ENCODE data around the gene RPS21. TPM values are rescaled to one million over a fixed set of nuclear protein-coding genes. Genes with fewer than 3 reads are reported as not detected.

The RPS21 gene
- total and polyA plus RNA-seq, 2 of the 13 experiments (the other 11 are each of a cell fraction or from before 2014, with no cell fraction given) = 2,647 to 11,063 TPM

DNA sequence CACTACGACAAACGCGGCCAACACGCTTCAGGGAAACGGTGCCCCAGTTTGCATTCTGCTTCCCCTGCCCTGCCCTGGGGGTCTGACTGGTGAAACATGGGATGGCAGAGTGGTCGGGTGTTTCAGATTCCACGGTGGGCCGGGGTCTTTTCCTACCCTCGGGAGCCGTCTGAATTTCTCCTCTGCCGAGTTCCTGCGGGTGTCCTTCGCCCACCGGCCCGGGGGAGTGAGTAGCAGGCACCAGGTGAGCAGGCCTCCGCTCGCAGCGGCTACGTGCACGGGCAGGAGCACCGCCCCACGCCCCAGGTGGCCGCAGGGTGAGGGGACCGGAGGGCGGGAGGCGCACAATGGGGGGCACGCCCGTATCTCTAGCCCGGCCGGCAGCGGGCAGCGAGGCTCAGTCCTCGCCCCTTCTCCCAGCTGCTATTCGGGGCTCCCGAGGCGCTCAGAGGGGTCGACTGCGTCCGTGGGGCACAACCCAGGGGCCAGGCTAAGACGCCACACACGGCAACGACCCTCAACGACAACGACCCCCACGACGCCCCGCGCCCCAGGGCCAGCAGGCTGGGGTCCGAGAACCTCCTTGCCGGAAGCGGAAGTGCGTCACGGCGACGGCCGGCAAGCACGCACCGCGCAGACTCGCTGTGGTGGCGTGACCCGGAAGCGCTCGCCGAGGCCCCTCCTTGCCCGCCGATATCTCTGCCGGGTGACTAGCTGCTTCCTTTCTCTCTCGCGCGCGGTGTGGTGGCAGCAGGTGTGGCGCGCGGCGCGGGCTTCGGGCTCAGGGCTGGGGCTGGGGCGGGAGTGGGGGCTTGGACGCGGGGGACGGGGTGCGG is at the start of gene RPS21 (continued):
- TF ChIP-seq ZSCAN25 (CRISPR knock-in tag; IDR thresholded peaks at IDR 0.05) (no peak; the same call in 1 of the 2 replicates), RNF2 (conservative IDR thresholded peaks at IDR 0.05; ENCODE audit: low read depth) (no peak), ZNF414 (CRISPR knock-in tag; IDR thresholded peaks at IDR 0.05) (no peak), ZNF770 (CRISPR knock-in tag; IDR thresholded peaks at IDR 0.05) (no peak), SMARCE1 (IDR thresholded peaks at IDR 0.05; ENCODE audit: borderline replicate concordance) (no peak), BHLHE40 (IDR thresholded peaks at IDR 0.05; ENCODE audit: low read length) (no peak), KDM5A (IDR thresholded peaks at IDR 0.05; ENCODE audit: borderline replicate concordance, low read length) (peak; percentile 95), ARID3A (IDR thresholded peaks at IDR 0.05; ENCODE audit: low read depth, low read length) (no peak), CBX2 (IDR thresholded peaks at IDR 0.05; ENCODE audit: low read depth, low read length) (no peak), CBX2 (CRISPR knock-in tag; IDR thresholded peaks at IDR 0.05; ENCODE audit: low read depth) (no peak), ZBTB2 (CRISPR knock-in tag; IDR thresholded peaks at IDR 0.05; ENCODE audit: low read depth) (peak; percentile 89), TBL1XR1 (IDR thresholded peaks at IDR 0.05; ENCODE audit: borderline replicate concordance, low read length, partially characterized antibody) (peak; percentile 77), ZNF260 (CRISPR knock-in tag; IDR thresholded peaks at IDR 0.05; ENCODE audit: borderline replicate concordance, low read depth) (peak; percentile 84), ZNF547 (CRISPR knock-in tag; IDR thresholded peaks at IDR 0.05) (no peak; the same call in 1 of the 2 replicates), ZNF772 (CRISPR knock-in tag; IDR thresholded peaks at IDR 0.05) (peak; percentile 69; the same call in 1 of the 2 replicates)
- TF ChIP-seq, protein P1, sequence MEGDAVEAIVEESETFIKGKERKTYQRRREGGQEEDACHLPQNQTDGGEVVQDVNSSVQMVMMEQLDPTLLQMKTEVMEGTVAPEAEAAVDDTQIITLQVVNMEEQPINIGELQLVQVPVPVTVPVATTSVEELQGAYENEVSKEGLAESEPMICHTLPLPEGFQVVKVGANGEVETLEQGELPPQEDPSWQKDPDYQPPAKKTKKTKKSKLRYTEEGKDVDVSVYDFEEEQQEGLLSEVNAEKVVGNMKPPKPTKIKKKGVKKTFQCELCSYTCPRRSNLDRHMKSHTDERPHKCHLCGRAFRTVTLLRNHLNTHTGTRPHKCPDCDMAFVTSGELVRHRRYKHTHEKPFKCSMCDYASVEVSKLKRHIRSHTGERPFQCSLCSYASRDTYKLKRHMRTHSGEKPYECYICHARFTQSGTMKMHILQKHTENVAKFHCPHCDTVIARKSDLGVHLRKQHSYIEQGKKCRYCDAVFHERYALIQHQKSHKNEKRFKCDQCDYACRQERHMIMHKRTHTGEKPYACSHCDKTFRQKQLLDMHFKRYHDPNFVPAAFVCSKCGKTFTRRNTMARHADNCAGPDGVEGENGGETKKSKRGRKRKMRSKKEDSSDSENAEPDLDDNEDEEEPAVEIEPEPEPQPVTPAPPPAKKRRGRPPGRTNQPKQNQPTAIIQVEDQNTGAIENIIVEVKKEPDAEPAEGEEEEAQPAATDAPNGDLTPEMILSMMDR (CRISPR knock-in tag; IDR thresholded peaks at IDR 0.05) = peak; percentile 43; the same call in 1 of the 2 replicates
- TF ChIP-seq, protein P2, sequence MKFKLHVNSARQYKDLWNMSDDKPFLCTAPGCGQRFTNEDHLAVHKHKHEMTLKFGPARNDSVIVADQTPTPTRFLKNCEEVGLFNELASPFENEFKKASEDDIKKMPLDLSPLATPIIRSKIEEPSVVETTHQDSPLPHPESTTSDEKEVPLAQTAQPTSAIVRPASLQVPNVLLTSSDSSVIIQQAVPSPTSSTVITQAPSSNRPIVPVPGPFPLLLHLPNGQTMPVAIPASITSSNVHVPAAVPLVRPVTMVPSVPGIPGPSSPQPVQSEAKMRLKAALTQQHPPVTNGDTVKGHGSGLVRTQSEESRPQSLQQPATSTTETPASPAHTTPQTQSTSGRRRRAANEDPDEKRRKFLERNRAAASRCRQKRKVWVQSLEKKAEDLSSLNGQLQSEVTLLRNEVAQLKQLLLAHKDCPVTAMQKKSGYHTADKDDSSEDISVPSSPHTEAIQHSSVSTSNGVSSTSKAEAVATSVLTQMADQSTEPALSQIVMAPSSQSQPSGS (CRISPR knock-in tag; IDR thresholded peaks at IDR 0.05) = peak; percentile 90
- TF ChIP-seq, protein P3, sequence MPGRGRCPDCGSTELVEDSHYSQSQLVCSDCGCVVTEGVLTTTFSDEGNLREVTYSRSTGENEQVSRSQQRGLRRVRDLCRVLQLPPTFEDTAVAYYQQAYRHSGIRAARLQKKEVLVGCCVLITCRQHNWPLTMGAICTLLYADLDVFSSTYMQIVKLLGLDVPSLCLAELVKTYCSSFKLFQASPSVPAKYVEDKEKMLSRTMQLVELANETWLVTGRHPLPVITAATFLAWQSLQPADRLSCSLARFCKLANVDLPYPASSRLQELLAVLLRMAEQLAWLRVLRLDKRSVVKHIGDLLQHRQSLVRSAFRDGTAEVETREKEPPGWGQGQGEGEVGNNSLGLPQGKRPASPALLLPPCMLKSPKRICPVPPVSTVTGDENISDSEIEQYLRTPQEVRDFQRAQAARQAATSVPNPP (CRISPR knock-in tag; IDR thresholded peaks at IDR 0.05) = no peak

All from HepG2 (cell line).